GM23248 (cell line): ENCODE data around the gene DNMT1. TPM values are rescaled to one million over a fixed set of nuclear protein-coding genes. Genes with fewer than 3 reads are reported as not detected.
"Not testable (repeated sequence)": the region's sequence is repeated elsewhere in the genome, so short reads cannot be mapped to it uniquely, and the experiment has no call there.

ENCODE experiments used
- DNase-seq: peaks from one replicate; pipeline ENCODE4 v3.0.0-alpha.2; 2015
- H2AFZ ChIP-seq: fragments of 200-600 bp; sonication (generic); 2 replicates; pipeline ENCODE4 v1.6.1; 2016; ENCODE audit warnings: antibody characterized with exemption
- H3F3A ChIP-seq: fragments of 200-600 bp; sonication (generic); 2 replicates; pipeline ENCODE4 v1.6.1; 2016; ENCODE audit warnings: mild to moderate bottlenecking, antibody characterized with exemption, mixed run types; ENCODE audit not compliant: insufficient read depth
- H3K27ac ChIP-seq: fragments of 200-600 bp; sonication (generic); 2 replicates; pipeline ENCODE4 v1.5.1; 2016; ENCODE audit warnings: mild to moderate bottlenecking
- H3K27me3 ChIP-seq: fragments of 200-600 bp; sonication (generic); replicated peaks from 2 replicates; pipeline ENCODE4 v1.6.1; 2016; ENCODE audit warnings: mild to moderate bottlenecking; ENCODE audit not compliant: insufficient read depth
- H3K36me3 ChIP-seq: fragments of 200-600 bp; sonication (generic); 2 replicates; pipeline ENCODE4 v1.6.1; 2016; ENCODE audit warnings: low read depth, mild to moderate bottlenecking
- H3K4me1 ChIP-seq: fragments of 200-600 bp; sonication (generic); 2 replicates; pipeline ENCODE4 v1.6.1; 2016; ENCODE audit warnings: mild to moderate bottlenecking; ENCODE audit not compliant: insufficient read depth
- H3K4me2 ChIP-seq: fragments of 200-600 bp; sonication (generic); one replicate; pipeline ENCODE4 v1.6.1; 2016; ENCODE audit warnings: mild to moderate bottlenecking; ENCODE audit not compliant: unreplicated experiment
- H3K4me3 ChIP-seq: fragments of 200-600 bp; sonication (generic); 2 replicates; pipeline ENCODE4 v1.5.1; 2016; ENCODE audit warnings: mild to moderate bottlenecking
- H3K79me2 ChIP-seq: fragments of 200-600 bp; sonication (generic); 2 replicates; pipeline ENCODE4 v1.6.1; 2016; ENCODE audit warnings: mild to moderate bottlenecking; ENCODE audit not compliant: insufficient read depth
- H3K9ac ChIP-seq: fragments of 200-600 bp; sonication (generic); 2 replicates; pipeline ENCODE4 v1.6.1; 2016; ENCODE audit warnings: mild to moderate bottlenecking
- H3K9me2 ChIP-seq: fragments of 200-600 bp; sonication (generic); 2 replicates; pipeline ENCODE4 v1.6.1; 2016; ENCODE audit warnings: mixed run types, mild to moderate bottlenecking, moderate library complexity; ENCODE audit not compliant: insufficient read depth
- H3K9me3 ChIP-seq: fragments of 200-600 bp; sonication (generic); one replicate; pipeline ENCODE4 v1.6.1; 2017; ENCODE audit warnings: low read depth
- H4K20me1 ChIP-seq: fragments of 200-600 bp; sonication (generic); 2 replicates; pipeline ENCODE4 v1.6.0; 2016; ENCODE audit not compliant: insufficient read depth
- EZH2 ChIP-seq: fragments of 200-600 bp; sonication (generic); IDR thresholded peaks from 2 replicates; pipeline ENCODE4 v1.6.1; 2018; ENCODE audit warnings: antibody characterized with exemption, mild to moderate bottlenecking; ENCODE audit not compliant: insufficient read depth, poor library complexity, severe bottlenecking
- EZH2phosphoT487 ChIP-seq: fragments of 200-600 bp; sonication (generic); IDR thresholded peaks from 2 replicates; pipeline ENCODE4 v1.6.1; 2018; ENCODE audit warnings: antibody characterized with exemption, moderate library complexity, mild to moderate bottlenecking, low read depth; ENCODE audit not compliant: insufficient read depth
- WGBS, 2 experiments: methylation state at CpG; one replicate each; pipeline ENCODE4 v1.1.6; 2015 to 2017; ENCODE audit warnings: low lambda C conversion rate in 2 of 2, low coverage in 1 of 2; ENCODE audit errors: missing lambda C conversion rate in 2 of 2; 5-methylcytosine and 5-hydroxymethylcytosine counted together
- in situ Hi-C: fragments of 300-500 bp; cut with MboI; formaldehyde crosslinking; loops from 2 replicates; pipeline ENCODE4 v1.15.0; 2020
- polyA plus RNA-seq: library from polyadenylated mRNA; unstranded; fragments of >200 nt; fragmentation: Nextera tagmentation; extraction: Ambion mirVana; gene quantifications from 2 replicates; pipeline ENCODE4 v1.2.1, GENCODE V29; 2016
- total RNA-seq: library from RNA; depleted of rRNA; stranded (reverse); fragments of >200 nt; shearing (Covaris generic); gene quantifications from 2 replicates; pipeline ENCODE4 v1.2.3, GENCODE V29; 2014

DNMT1 gene
- total and polyA plus RNA-seq, 2 experiments from 2014 or later = 57.5 to 101 TPM

DNA sequence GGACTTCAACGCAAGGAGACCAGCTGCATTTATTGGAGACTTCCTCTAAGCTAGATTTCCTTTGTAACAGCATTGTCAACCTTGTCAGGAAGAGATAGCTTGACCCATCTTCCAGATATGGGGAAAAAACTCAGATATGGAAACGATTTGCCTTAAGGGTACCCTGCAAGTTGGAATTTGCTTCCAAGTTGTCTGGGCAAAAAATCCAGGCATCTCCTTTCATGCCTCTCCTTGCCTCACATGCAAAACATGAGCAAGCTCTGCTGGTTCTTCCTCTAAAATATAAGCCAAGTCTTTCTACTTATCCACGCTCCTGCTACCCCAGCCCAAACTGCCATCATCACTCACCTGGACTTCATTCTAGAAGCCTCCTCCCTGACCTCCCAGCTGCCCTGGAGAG lies 6.4 kb upstream of the DNMT1 start:
- Histone ChIP-seq H3K9me3 (no peaks in the 10 kb centered on the region), H2AFZ (no peak overlapping the region), H3K9me2 (no peaks in the 10 kb centered on the region), H3K27ac (no peak overlapping the region), H3F3A (no peaks in the 10 kb centered on the region), H3K4me3 (no peak overlapping the region), H3K27me3 (no peaks in the 10 kb centered on the region), H3K36me3 (no peaks in the 10 kb centered on the region), H3K4me1 (peaks cover 6% of the 10 kb centered on the region; the same call in 1 of the 2 replicates), H3K9ac (no peak overlapping the region), H3K4me2 (no peak overlapping the region), H4K20me1 (no peaks in the 10 kb centered on the region), H3K79me2 (no peaks in the 10 kb centered on the region)
- no peak for DNase-seq
- WGBS, 2 experiments = 84 to 93% methylated on average over 3 of the region's 3 CpGs
- in situ Hi-C loops = no loop called here
- no peak for TF ChIP-seq EZH2
- TF ChIP-seq EZH2phosphoT487 = no peak

DNA sequence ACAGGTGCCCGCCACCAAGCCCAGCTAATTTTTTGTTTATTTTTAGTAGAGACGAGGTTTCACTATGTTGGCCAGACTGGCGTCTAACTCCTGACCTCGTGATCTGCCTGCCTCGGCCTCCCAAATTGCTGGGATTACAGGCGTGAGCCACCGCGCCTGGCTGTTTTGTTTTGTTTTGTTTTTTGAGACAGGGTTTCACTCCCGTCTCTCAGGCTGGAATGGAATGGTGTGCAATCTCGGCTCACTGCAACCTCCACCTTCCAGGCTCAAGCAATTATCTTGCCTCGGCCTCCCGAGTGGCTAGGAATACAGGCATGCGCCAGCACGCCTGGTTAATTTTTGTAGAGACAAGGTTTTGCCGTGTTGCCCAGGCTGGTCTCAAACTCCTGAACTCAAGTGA lies 5.3 kb upstream of the DNMT1 start:
- H3K9me3 ChIP-seq, H3K36me3 ChIP-seq, H3F3A ChIP-seq, H3K9ac ChIP-seq, H3K27ac ChIP-seq, H3K9me2 ChIP-seq, DNase-seq, H2AFZ ChIP-seq, in situ Hi-C loops, H3K4me1 ChIP-seq, H3K79me2 ChIP-seq, H3K4me3 ChIP-seq, H3K27me3 ChIP-seq, H4K20me1 ChIP-seq, H3K4me2 ChIP-seq: not testable (repeated sequence)
- 89 to 90% methylated on average over 15 of the region's 15 CpGs for WGBS, 2 experiments

DNA sequence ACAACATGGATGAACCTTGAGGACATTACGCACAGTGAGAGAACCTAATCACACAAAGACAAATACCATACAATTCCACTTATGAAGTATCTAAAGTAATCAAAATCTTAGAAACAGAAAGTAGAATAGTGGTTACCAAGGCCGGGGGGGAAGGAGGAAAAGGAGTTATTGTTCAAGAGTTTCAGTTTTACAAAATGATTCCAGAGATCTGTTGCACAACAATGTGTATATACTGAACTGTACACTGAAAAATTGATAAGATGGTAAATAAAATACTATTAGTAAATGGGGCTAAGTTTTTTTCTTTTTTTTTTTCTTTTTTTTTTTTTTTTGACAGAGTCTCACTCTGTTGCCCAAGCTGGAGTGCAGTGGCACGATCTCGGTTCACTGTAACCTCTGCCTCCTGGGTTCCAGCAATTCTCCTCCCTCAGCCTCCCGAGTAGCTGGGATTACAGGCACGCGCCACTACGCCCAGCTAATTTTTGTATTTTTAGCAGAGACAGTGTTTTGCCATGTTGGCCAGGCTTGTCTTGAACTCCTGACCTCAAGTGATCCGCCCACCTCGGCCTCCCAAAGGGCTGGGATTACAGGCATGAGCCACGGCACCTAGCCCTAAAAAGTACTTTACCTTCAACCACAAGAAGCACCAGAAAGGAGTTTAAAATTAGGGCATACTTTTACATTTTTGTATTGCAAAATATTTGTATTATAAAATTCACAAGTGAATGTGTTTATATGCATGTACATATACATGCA lies 4.3 kb upstream of the DNMT1 start:
- H2AFZ ChIP-seq, H3K4me3 ChIP-seq, H3K36me3 ChIP-seq, H3K9ac ChIP-seq, DNase-seq, H3K27ac ChIP-seq, H3K27me3 ChIP-seq, H3K9me3 ChIP-seq, H3F3A ChIP-seq, H3K4me2 ChIP-seq, H3K9me2 ChIP-seq, H3K79me2 ChIP-seq, H4K20me1 ChIP-seq, in situ Hi-C loops, H3K4me1 ChIP-seq: not testable (repeated sequence)
- WGBS, 2 experiments = 52 to 62% methylated on average over 11 of the region's 11 CpGs

DNA sequence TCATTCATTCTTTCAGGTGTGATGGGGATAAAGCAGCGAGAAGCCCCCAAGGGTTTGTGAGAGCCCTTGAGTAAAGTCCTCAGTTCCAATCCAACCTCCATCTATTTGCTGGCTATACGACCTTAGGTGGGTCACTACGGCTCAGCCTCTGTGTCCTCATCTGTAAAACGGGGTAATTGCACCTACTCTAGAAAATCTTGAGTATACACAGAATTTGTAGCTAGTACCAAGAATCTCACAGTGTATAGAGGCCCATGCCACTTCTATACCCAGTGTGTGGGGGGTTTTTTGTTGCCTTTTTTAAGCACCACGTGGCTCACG lies 406 bp upstream of the DNMT1 start:
- Histone ChIP-seq H3K79me2 (peaks cover 43% of the 10 kb centered on the region), H3K9me2 (no peaks in the 10 kb centered on the region), H3K27me3 (no peaks in the 10 kb centered on the region), H2AFZ (peak overlapping the region; percentile 92), H3K36me3 (no peaks in the 10 kb centered on the region), H3K9me3 (no peaks in the 10 kb centered on the region), H3K4me1 (peaks cover 25% of the 10 kb centered on the region), H3K4me3 (peak overlapping the region; percentile 94), H4K20me1 (no peaks in the 10 kb centered on the region), H3F3A (peaks cover 38% of the 10 kb centered on the region), H3K27ac (no peak overlapping the region), H3K4me2 (peak overlapping the region; percentile 83), H3K9ac (peak overlapping the region; percentile 85)
- no peak for DNase-seq
- TF ChIP-seq EZH2 (no peak), EZH2phosphoT487 (no peak)
- in situ Hi-C loops = no loop called here
- 15 to 25% methylated on average over 6 of the region's 6 CpGs for WGBS, 2 experiments
